ENCODE measurements around the gene BCOR. TPM values are rescaled to one million over a fixed set of nuclear protein-coding genes. Genes with fewer than 3 reads are reported as not detected.

The BCOR gene
- total RNA-seq, 1 experiment from 2014 or later = 21.8 TPM

GRCh38 chrX:40102393-40103381, 4.9 kb upstream of the BCOR start:
- Histone ChIP-seq H3K4me2 (ENCODE audit: low read length) (no peak overlapping the region), H3K27ac (ENCODE audit: low read length) (no peak overlapping the region), H2AFZ (ENCODE audit: low read length) (no peak overlapping the region), H4K20me1 (ENCODE audit: low read length) (no peaks in the 10 kb centered on the region), H3K4me1 (ENCODE audit: insufficient read depth, low read length) (peaks cover 37% of the 10 kb centered on the region), H3K79me2 (ENCODE audit: low read length) (peaks cover 4% of the 10 kb centered on the region; the same call in 1 of the 2 replicates), H3K9me2 (replicated peaks; ENCODE audit: low read length) (no peaks in the 10 kb centered on the region), H3K9me3 (ENCODE audit: low read length) (no peaks in the 10 kb centered on the region), H3K4me3 (ENCODE audit: low read length) (no peak overlapping the region), H3F3A (ENCODE audit: low read length, unreplicated experiment) (peaks cover 4% of the 10 kb centered on the region), H3K36me3 (ENCODE audit: low read depth, low read length) (no peaks in the 10 kb centered on the region), H3K9ac (ENCODE audit: low read length) (no peak overlapping the region), H3K27me3 (ENCODE audit: low read length) (no peaks in the 10 kb centered on the region)
- TF ChIP-seq EZH2 (IDR thresholded peaks at IDR 0.05; ENCODE audit: low read length, unreplicated experiment) (no peak), EZH2phosphoT487 (IDR thresholded peaks at IDR 0.05; ENCODE audit: borderline replicate concordance, low read length) (no peak)
- ChIA-PET CTCF (no interaction called here), POLR2A (ENCODE audit: unreplicated experiment) (no interaction called here)
- DNase-seq (no peak), ATAC-seq (no peak)
- BruUV-seq (replicated peaks) = no TSS peak
- intact Hi-C loops (cut with micrococcal nuclease) = no loop called here

- Histone ChIP-seq H3K79me2 (ENCODE audit: low read length) (peaks cover 9% of the 10 kb centered on the region), H3K4me3 (ENCODE audit: low read length) (no peak overlapping the region), H3K9ac (ENCODE audit: low read length) (no peak overlapping the region), H3K9me2 (replicated peaks; ENCODE audit: low read length) (no peaks in the 10 kb centered on the region), H3K27ac (ENCODE audit: low read length) (no peak overlapping the region), H3K9me3 (ENCODE audit: low read length) (no peaks in the 10 kb centered on the region), H3F3A (ENCODE audit: low read length, unreplicated experiment) (peaks cover 4% of the 10 kb centered on the region), H4K20me1 (ENCODE audit: low read length) (no peaks in the 10 kb centered on the region), H2AFZ (ENCODE audit: low read length) (no peak overlapping the region), H3K4me1 (ENCODE audit: insufficient read depth, low read length) (peaks cover 26% of the 10 kb centered on the region), H3K4me2 (ENCODE audit: low read length) (no peak overlapping the region), H3K27me3 (ENCODE audit: low read length) (no peaks in the 10 kb centered on the region), H3K36me3 (ENCODE audit: low read depth, low read length) (no peaks in the 10 kb centered on the region)
- TF ChIP-seq CTCF (conservative IDR thresholded peaks at IDR 0.05; ENCODE audit: low read depth, low read length) (no peak), EZH2 (IDR thresholded peaks at IDR 0.05; ENCODE audit: low read length, unreplicated experiment) (no peak), EZH2phosphoT487 (IDR thresholded peaks at IDR 0.05; ENCODE audit: borderline replicate concordance, low read length) (no peak)
- ATAC-seq (no peak), DNase-seq (no peak)
- intact Hi-C loops (cut with micrococcal nuclease) = no loop called here
- POLR2A ChIA-PET (ENCODE audit: unreplicated experiment) = interaction anchor here (0.5 kb wide), 1 partner anchor 17 kb away, joined by 7 read pairs; no protein-coding TSS in a partner anchor
- CTCF ChIA-PET = no interaction called here
- BruUV-seq (replicated peaks) = no TSS peak
Observed at GRCh38 chrX:40101430-40101802, 3.7 kb upstream of the BCOR start.

DNA sequence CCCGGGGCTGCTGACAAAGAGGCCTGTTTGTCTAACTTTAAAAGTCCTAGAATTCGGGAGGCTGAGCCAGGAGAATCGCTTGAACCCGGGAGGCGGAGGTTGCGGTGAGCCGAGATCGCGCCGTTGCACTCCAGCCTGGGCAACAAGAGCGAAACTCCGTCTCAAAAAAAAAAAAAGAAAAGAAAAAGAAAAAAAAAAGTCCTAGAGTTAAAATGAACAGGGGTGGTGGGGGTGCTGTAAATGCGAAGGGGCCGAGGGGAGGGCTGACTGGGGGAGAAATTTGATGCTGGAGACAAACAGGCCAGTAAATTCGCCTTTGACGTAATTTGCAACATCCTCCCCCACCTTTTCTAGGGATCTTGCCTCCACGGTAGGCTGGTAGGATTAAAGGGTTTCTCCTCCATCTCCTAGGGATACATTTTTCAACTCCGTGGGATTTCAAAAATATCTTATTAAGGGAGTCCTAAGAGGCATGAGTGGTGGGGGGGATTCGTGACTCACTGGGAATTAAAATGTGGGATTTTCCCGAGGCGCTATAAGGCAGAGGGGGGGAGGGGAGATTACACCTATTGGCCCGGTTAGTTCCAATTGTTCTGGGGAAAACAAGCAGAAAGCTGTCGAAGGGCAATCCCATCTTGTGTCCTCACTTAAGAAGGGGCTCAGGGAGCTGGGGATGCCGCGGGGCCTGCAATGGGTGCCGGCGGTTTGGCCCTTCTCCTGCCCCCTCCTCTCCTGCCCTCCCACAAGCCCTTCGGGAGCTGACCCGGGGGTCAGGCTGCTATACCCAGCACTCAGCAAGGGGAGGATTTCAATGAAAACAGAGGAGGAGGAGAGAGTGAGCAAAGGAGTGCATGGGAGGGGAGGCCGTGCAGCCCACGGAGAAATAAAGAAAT, 3.0 kb upstream of the BCOR start:
- H3K36me3 ChIP-seq (ENCODE audit: low read depth, low read length) = no peaks in the 10 kb centered on the region
- peak overlapping the region; percentile 56 for H2AFZ ChIP-seq (ENCODE audit: low read length)
- ChIA-PET POLR2A (ENCODE audit: unreplicated experiment) (interaction anchor here (0.6 kb wide), 1 partner anchor 15 kb away, joined by 4 read pairs; no protein-coding TSS in a partner anchor), CTCF (no interaction called here)
- no peaks in the 10 kb centered on the region for H3K9me2 ChIP-seq (replicated peaks; ENCODE audit: low read length)
- H3K9me3 ChIP-seq (ENCODE audit: low read length) = no peaks in the 10 kb centered on the region
- ATAC-seq (no peak), DNase-seq (no peak)
- H3F3A ChIP-seq (ENCODE audit: low read length, unreplicated experiment) = peaks cover 4% of the 10 kb centered on the region
- H3K4me3 ChIP-seq (ENCODE audit: low read length) = peak overlapping the region; percentile 76
- peaks cover 15% of the 10 kb centered on the region for H3K79me2 ChIP-seq (ENCODE audit: low read length)
- H3K27me3 ChIP-seq (ENCODE audit: low read length) = no peaks in the 10 kb centered on the region
- peak overlapping the region; percentile 98 for H3K4me2 ChIP-seq (ENCODE audit: low read length)
- H4K20me1 ChIP-seq (ENCODE audit: low read length) = no peaks in the 10 kb centered on the region
- H3K4me1 ChIP-seq (ENCODE audit: insufficient read depth, low read length) = peaks cover 26% of the 10 kb centered on the region
- BruUV-seq (replicated peaks) = no TSS peak
- intact Hi-C loops (cut with micrococcal nuclease) = no loop called here
- TF ChIP-seq EZH2phosphoT487 (IDR thresholded peaks at IDR 0.05; ENCODE audit: borderline replicate concordance, low read length) (no peak), EZH2 (IDR thresholded peaks at IDR 0.05; ENCODE audit: low read length, unreplicated experiment) (no peak), CTCF (conservative IDR thresholded peaks at IDR 0.05; ENCODE audit: low read depth, low read length) (no peak)
- 0 out of 2 replicates have a peak overlapping the region, but pooled peaks have one; percentile 5 for H3K27ac ChIP-seq (ENCODE audit: low read length)
- H3K9ac ChIP-seq (ENCODE audit: low read length) = peak overlapping the region; percentile 34; the same call in 1 of the 2 replicates
